ENCODE data around the gene STRN4.

Gene STRN4

GRCh38 chr19:46745521-46746280, 549 bp downstream of the STRN4 start, which contains the start of gene FKRP:
Gene FKRP (plus strand): TSS chr19:46746057. CDS start chr19:46755451, 9,394 bp downstream.
- peak within 1 kb of the TSS; percentile 83 for H3K4me3 ChIP-seq (ENCODE audit: low read depth, low read length)
- DNase-seq (ENCODE audit: low read depth): no peak
- no peak for TF ChIP-seq CTCF (conservative IDR thresholded peaks at IDR 0.05; ENCODE audit: low read depth, low read length)

GRCh38 chr19:46745030-46745429, 1.2 kb downstream of the STRN4 start:
- no peak for TF ChIP-seq CTCF (conservative IDR thresholded peaks at IDR 0.05; ENCODE audit: low read depth, low read length)
- DNase-seq (ENCODE audit: low read depth): no peak
- H3K4me3 ChIP-seq (ENCODE audit: low read depth, low read length): peak overlapping the region; percentile 83

- DNase-seq (ENCODE audit: low read depth): no peak
- peak overlapping the region; percentile 20 for H3K4me3 ChIP-seq (ENCODE audit: low read depth, low read length)
- TF ChIP-seq CTCF (conservative IDR thresholded peaks at IDR 0.05; ENCODE audit: low read depth, low read length): no peak
These were observed 2.1 kb downstream of the STRN4 start for GRCh38 chr19:46744005-46744691.

- TF ChIP-seq CTCF (conservative IDR thresholded peaks at IDR 0.05; ENCODE audit: low read depth, low read length): no peak
- no peak for DNase-seq (ENCODE audit: low read depth)
- H3K4me3 ChIP-seq (ENCODE audit: low read depth, low read length): no peak overlapping the region
These were observed 3.2 kb downstream of the STRN4 start for GRCh38 chr19:46742926-46743480.

GRCh38 chr19:46741447-46741846, 4.8 kb downstream of the STRN4 start:
- no peak overlapping the region for H3K4me3 ChIP-seq (ENCODE audit: low read depth, low read length)
- no peak for DNase-seq (ENCODE audit: low read depth)
- TF ChIP-seq CTCF (conservative IDR thresholded peaks at IDR 0.05; ENCODE audit: low read depth, low read length): no peak

- no peak for DNase-seq (ENCODE audit: low read depth)
- H3K4me3 ChIP-seq (ENCODE audit: low read depth, low read length): no peak overlapping the region
- TF ChIP-seq CTCF (conservative IDR thresholded peaks at IDR 0.05; ENCODE audit: low read depth, low read length): no peak
These were observed 6.9 kb downstream of the STRN4 start for GRCh38 chr19:46739290-46739771.

All from choroid plexus epithelial cell (primary cell).